IPS-11a (cell line): ENCODE data around the gene FAM124B.

Source experiments
- H3K4me3 ChIP-seq: one replicate; pipeline ENCODE4 v1.5.1; 2013; ENCODE audit warnings: low read depth, low read length, control low read depth

The FAM124B gene

GRCh38 chr2:224347176-224348051 is 54.5 kb downstream of the FAM124B start:
- H3K4me3 ChIP-seq = no peak overlapping the region

- H3K4me3 ChIP-seq = no peak overlapping the region
These were observed 56.4 kb downstream of the FAM124B start for GRCh38 chr2:224345492-224345891.

- H3K4me3 ChIP-seq = no peak overlapping the region
These were observed 58.7 kb downstream of the FAM124B start for GRCh38 chr2:224343226-224343625.

GRCh38 chr2:224335991-224336390 is 65.9 kb downstream of the FAM124B start:
- no peak overlapping the region for H3K4me3 ChIP-seq

DNA sequence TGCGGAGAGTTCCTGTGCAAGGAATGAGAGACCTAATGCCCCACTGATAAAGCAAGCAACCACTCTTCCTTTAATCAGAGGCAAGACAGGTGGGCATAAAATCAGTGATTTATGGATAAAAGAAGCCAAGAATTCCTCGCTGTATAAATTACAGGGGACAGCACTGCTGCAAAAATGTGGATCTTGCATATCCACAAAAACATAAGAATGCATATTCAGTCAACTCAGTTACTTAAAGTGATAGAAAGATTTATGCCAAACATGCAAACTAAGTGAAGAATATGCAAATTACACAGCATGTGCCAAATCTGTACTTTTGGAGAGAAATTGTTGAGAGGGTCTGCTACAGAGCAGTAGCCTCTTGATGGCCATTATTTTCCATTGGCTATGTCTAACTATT is 67.2 kb downstream of the FAM124B start:
- no peak overlapping the region for H3K4me3 ChIP-seq

- no peak overlapping the region for H3K4me3 ChIP-seq
These were observed 68.0 kb downstream of the FAM124B start for GRCh38 chr2:224333726-224334482.

GRCh38 chr2:224331698-224332097 is 70.2 kb downstream of the FAM124B start:
- no peak overlapping the region for H3K4me3 ChIP-seq

DNA sequence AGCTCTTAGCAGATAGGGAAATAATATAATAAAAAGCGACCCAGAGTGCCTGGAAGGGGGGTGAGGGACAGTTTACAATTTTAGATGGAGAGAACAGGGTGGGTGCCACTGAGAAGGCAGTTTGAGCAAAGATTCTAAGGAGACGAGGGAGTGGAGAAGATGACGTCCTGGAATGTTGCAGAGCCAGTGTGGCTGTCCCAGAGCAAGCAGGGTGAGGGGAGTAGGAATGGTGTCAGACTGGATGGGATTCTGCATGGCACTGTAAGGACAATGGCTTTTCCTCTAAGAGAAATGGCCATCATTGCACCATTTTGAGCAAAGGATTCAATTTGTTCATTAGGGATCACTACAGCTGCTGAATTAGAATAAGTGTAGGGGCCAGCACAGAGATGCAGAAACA is 73.1 kb downstream of the FAM124B start:
- H3K4me3 ChIP-seq = no peak overlapping the region
